ENCODE data around the gene ENTPD2. TPM values are rescaled to one million over a fixed set of nuclear protein-coding genes. Genes with fewer than 3 reads are reported as not detected.

ENTPD2 gene
- total RNA-seq, 1 experiment from 2014 or later, result 31.5 TPM

DNA sequence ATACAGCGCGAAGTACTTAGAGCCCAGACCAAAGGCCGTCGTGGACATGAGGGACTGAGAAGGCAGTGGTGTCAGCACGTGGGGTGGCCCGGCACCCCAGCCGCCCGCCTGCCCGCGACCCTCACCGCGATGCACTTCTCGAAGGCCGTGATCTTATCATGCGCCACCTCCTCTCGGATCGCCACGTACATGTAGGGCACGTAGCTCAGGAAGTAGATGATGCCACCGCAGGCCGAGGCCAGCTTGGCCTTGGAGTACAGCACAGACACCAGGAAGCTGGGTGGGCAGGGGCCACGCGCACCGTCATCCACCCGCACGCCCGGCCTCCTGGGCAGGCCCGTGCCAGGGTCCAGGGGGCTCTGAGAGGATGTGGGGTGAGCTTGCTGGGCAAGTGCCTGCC, 36.8 kb downstream of the ENTPD2 start:
- BruUV-seq (replicated peaks), result no TSS peak
- Mint-ChIP-seq H3K36me3 (ENCODE audit: insufficient read depth, unreplicated experiment) (peaks cover 13% of the 10 kb centered on the region), H3K27ac (ENCODE audit: low read depth, unreplicated experiment) (no peak overlapping the region), H3K9me3 (ENCODE audit: unreplicated experiment) (no peaks in the 10 kb centered on the region), H3K4me3 (ENCODE audit: unreplicated experiment) (no peak overlapping the region), H3K27me3 (ENCODE audit: insufficient read depth, unreplicated experiment) (no peaks in the 10 kb centered on the region), H3K4me1 (ENCODE audit: insufficient read depth, unreplicated experiment) (no peaks in the 10 kb centered on the region)
- intact Hi-C loops (cut with micrococcal nuclease), result no loop called here
- DNase-seq (ENCODE audit: unreplicated experiment), result no peak
- POLR2A ChIA-PET, result interaction anchor here (0.6 kb wide), 1 partner anchor 151 kb away, joined by 3 read pairs; the partner anchor contains the start of gene EDF1
- TF ChIP-seq, protein P1, sequence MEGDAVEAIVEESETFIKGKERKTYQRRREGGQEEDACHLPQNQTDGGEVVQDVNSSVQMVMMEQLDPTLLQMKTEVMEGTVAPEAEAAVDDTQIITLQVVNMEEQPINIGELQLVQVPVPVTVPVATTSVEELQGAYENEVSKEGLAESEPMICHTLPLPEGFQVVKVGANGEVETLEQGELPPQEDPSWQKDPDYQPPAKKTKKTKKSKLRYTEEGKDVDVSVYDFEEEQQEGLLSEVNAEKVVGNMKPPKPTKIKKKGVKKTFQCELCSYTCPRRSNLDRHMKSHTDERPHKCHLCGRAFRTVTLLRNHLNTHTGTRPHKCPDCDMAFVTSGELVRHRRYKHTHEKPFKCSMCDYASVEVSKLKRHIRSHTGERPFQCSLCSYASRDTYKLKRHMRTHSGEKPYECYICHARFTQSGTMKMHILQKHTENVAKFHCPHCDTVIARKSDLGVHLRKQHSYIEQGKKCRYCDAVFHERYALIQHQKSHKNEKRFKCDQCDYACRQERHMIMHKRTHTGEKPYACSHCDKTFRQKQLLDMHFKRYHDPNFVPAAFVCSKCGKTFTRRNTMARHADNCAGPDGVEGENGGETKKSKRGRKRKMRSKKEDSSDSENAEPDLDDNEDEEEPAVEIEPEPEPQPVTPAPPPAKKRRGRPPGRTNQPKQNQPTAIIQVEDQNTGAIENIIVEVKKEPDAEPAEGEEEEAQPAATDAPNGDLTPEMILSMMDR (IDR thresholded peaks at IDR 0.05; ENCODE audit: unreplicated experiment), result no peak
- CTCF ChIA-PET, result interaction anchor here (0.6 to 3.0 kb wide), 2 partner anchors 11 to 224 kb away, joined by 3 to 14 read pairs; partner anchors contain the start of gene ABCA2

DNA sequence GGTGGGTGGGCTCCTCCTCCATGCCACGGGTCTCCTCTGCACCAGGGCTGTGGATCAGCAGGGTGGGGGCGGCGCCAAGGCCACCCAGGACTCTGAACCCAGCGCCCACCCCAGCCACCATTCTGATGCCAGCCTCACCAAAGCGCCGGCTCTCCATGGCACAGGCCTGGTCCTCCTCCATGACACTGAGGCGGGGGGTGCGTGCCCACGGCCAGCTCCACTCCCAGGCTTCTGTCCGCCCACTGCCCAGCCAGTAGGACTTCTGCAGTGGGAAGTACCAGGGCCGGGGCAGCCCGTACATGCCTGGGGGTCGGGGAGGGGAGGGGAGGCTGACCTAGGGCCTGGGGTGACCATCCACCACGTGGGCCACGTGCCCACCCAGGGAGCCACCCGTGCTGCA, 37.4 kb downstream of the ENTPD2 start:
- peaks cover 17% of the 10 kb centered on the region for H3K36me3 Mint-ChIP-seq (ENCODE audit: insufficient read depth, unreplicated experiment)
- ChIA-PET POLR2A (interaction anchor here (0.6 kb wide), 1 partner anchor 150 kb away, joined by 3 read pairs; the partner anchor contains the start of gene EDF1), CTCF (interaction anchor here (0.6 kb wide), 1 partner anchor 223 kb away, joined by 3 read pairs; no protein-coding TSS in a partner anchor)
- TF ChIP-seq, protein P1 (IDR thresholded peaks at IDR 0.05; ENCODE audit: unreplicated experiment), result no peak
- H3K27me3 Mint-ChIP-seq (ENCODE audit: insufficient read depth, unreplicated experiment), result no peaks in the 10 kb centered on the region
- no peaks in the 10 kb centered on the region for H3K4me1 Mint-ChIP-seq (ENCODE audit: insufficient read depth, unreplicated experiment)
- intact Hi-C loops (cut with micrococcal nuclease), result no loop called here
- BruUV-seq (replicated peaks), result no TSS peak
- no peaks in the 10 kb centered on the region for H3K9me3 Mint-ChIP-seq (ENCODE audit: unreplicated experiment)
- no peak overlapping the region for H3K4me3 Mint-ChIP-seq (ENCODE audit: unreplicated experiment)
- no peak overlapping the region for H3K27ac Mint-ChIP-seq (ENCODE audit: low read depth, unreplicated experiment)
- no peak for DNase-seq (ENCODE audit: unreplicated experiment)

DNA sequence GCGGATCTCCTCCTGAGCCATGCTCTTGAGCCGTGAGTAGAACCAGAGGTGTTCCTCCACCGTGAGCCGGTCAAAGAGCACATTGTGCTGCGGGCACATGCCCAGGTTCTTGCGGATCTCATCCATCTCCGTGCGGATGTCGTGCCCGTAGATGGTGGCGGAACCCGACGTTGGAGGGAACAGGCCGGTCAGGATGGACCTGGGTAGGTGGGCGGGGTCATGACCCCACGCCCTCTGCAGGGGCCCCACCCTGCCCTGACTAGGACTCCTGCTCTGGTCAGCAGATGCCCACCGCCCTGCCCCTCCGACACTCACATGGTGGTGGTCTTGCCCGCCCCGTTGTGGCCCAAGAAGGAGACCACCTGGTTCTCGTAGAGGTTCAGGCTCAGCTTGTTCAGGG, 37.9 kb downstream of the ENTPD2 start:
- CTCF ChIA-PET, result no interaction called here

DNA sequence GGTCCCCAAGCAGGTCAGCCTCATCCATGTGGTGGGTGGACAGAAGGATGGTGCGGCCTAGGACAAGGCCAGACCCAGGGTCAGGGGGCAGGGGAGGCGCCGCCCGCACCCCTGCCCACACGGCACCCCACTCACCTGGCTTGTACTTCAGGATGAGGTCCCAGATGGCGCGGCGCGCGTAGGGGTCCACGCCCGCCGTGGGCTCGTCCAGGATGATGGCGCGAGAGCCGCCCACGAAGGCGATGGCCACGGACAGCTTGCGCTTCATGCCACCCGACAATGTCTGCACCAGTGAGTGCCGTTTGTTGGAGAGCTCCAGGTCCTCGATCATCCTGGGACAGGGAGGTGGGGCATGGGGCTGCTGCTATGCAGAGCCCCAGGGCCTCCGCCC, 38.3 kb downstream of the ENTPD2 start:
- POLR2A ChIA-PET, result no interaction called here
- TF ChIP-seq, protein P1 (IDR thresholded peaks at IDR 0.05; ENCODE audit: unreplicated experiment), result no peak

More for the DNA sequence above, 37.9 kb downstream of the ENTPD2 start:
- no TSS peak for BruUV-seq (replicated peaks)
- H3K9me3 Mint-ChIP-seq (ENCODE audit: unreplicated experiment), result no peaks in the 10 kb centered on the region
- H3K36me3 Mint-ChIP-seq (ENCODE audit: insufficient read depth, unreplicated experiment), result peaks cover 22% of the 10 kb centered on the region
- H3K27ac Mint-ChIP-seq (ENCODE audit: low read depth, unreplicated experiment), result no peak overlapping the region
- DNase-seq (ENCODE audit: unreplicated experiment), result no peak
- no peaks in the 10 kb centered on the region for H3K27me3 Mint-ChIP-seq (ENCODE audit: insufficient read depth, unreplicated experiment)
- TF ChIP-seq, protein P1 (IDR thresholded peaks at IDR 0.05; ENCODE audit: unreplicated experiment), result no peak
- POLR2A ChIA-PET, result no interaction called here
- no peak overlapping the region for H3K4me3 Mint-ChIP-seq (ENCODE audit: unreplicated experiment)
- intact Hi-C loops (cut with micrococcal nuclease), result no loop called here
- no peaks in the 10 kb centered on the region for H3K4me1 Mint-ChIP-seq (ENCODE audit: insufficient read depth, unreplicated experiment)

More for the DNA sequence above, 38.3 kb downstream of the ENTPD2 start:
- BruUV-seq (replicated peaks), result no TSS peak
- H3K4me3 Mint-ChIP-seq (ENCODE audit: unreplicated experiment), result no peak overlapping the region
- H3K27me3 Mint-ChIP-seq (ENCODE audit: insufficient read depth, unreplicated experiment), result no peaks in the 10 kb centered on the region
- DNase-seq (ENCODE audit: unreplicated experiment), result no peak
- intact Hi-C loops (cut with micrococcal nuclease), result no loop called here
- H3K9me3 Mint-ChIP-seq (ENCODE audit: unreplicated experiment), result no peaks in the 10 kb centered on the region
- peaks cover 23% of the 10 kb centered on the region for H3K36me3 Mint-ChIP-seq (ENCODE audit: insufficient read depth, unreplicated experiment)
- H3K27ac Mint-ChIP-seq (ENCODE audit: low read depth, unreplicated experiment), result no peak overlapping the region
- CTCF ChIA-PET, result interaction anchor here (0.5 to 1.8 kb wide), 2 partner anchors 14 to 23 kb away, joined by 4 to 6 read pairs; no protein-coding TSS in a partner anchor
- H3K4me1 Mint-ChIP-seq (ENCODE audit: insufficient read depth, unreplicated experiment), result no peaks in the 10 kb centered on the region

All from MCF 10A (cell line).